ENCODE measurements around the gene MAPK9.
A peak's percentile ranks its signal among the peaks of the same experiment; 100 is the strongest.
"Not testable (repeated sequence)": the region's sequence is repeated elsewhere in the genome, so short reads cannot be mapped to it uniquely, and the experiment has no call there.

MAPK9 gene

GRCh38 chr5:180230017-180230416, 61.9 kb downstream of the MAPK9 start:
- no peak for DNase-seq

- no peak for DNase-seq
These were observed 69.8 kb downstream of the MAPK9 start for GRCh38 chr5:180222056-180222455.

DNA sequence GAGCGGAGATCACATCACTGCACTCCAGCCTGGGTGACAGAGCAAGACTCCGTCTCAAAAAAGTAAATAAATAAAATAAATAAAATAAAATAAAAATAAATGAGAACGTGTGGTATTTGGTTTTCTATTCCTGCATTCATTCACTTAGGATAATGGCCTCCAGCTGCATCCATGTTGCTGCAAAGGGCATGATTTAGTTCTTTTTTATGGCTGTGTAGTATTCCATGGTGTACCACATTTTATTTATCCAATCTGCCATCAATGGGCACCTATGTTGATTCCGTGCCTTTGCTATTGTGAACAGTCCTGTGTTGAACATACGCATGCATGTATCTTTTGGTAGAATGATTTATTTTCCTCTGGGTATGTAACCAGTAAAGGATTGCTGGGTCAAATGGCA, 74.1 kb downstream of the MAPK9 start:
- no peak for DNase-seq

DNA sequence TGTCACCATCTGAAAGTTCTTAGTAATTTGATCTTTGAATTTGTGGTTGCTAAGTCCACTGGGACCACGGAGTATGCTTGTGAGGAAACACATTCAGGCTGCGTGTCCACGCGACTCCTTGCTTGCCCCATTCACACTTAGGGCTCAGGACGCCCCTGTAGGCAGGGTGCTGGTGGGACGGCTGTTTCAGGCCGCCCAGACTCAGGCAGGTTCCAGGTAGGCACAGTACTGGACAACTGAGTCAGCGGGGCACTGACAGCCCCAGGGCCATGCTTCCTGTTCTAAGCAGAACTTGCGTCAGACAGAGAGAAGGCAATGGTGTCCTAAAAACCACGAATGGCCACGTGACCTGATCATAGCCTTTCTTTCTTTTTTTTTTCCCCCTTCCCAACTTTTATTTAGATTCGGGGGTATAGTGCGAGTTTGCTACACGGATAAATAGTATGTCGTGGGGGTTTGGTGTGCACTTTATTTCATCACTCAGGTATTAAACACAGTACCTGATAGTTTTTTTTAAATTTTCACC, 75.2 kb downstream of the MAPK9 start:
- DNase-seq: no peak

GRCh38 chr5:180215783-180216630, 75.9 kb downstream of the MAPK9 start:
- no peak for DNase-seq

DNA sequence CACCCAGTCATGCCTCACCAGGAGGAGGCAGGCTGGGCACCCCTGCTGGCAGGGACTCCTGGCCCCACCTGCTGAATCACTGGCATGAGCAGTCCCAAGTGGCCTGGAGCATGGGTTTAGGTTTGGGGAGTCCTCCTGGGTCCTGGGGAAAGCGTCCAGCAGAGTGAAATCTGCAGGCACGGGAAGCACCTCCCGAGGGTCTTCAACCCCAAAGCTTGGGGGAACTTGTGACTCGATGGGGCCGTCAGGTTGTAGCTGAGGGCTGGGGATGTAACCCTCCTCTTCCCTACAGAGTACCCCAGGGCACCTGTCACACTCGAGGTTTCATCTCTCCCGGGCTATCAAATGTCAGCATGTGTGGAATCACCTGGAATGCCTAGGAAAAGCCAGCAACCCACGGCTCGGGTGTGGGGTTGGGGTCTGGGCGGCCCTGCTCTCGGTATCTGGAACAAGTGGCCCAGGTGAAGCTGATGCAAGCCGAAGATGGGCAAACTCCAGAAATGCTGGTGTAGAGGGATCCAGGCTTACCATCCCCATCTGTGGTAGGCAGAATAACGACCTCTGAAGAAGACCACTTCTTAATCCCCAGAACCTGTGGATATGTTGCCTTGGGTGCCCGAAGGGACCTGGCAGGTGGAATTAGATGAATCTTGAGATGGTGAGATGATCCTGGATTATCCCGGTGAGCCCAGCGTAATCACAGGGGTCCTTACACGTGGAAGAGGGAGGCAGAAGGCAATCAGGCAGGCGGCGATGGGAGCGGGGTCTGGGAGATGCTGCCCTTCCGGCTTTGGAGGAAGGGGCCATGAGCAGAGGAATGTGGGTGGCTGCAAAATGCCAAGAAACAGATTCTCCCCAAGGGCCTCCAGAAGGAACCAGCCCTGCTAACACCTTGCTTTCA, 76.8 kb downstream of the MAPK9 start:
- DNase-seq: no peak

GRCh38 chr5:180213657-180214207, 78.2 kb downstream of the MAPK9 start:
- DNase-seq: no peak

- DNase-seq: no peak
These were observed 78.7 kb downstream of the MAPK9 start for GRCh38 chr5:180213256-180213600.

GRCh38 chr5:180212363-180213255, 79.3 kb downstream of the MAPK9 start:
- no peak for DNase-seq

- DNase-seq: no peak
These were observed 80.2 kb downstream of the MAPK9 start for GRCh38 chr5:180211761-180212035.

DNA sequence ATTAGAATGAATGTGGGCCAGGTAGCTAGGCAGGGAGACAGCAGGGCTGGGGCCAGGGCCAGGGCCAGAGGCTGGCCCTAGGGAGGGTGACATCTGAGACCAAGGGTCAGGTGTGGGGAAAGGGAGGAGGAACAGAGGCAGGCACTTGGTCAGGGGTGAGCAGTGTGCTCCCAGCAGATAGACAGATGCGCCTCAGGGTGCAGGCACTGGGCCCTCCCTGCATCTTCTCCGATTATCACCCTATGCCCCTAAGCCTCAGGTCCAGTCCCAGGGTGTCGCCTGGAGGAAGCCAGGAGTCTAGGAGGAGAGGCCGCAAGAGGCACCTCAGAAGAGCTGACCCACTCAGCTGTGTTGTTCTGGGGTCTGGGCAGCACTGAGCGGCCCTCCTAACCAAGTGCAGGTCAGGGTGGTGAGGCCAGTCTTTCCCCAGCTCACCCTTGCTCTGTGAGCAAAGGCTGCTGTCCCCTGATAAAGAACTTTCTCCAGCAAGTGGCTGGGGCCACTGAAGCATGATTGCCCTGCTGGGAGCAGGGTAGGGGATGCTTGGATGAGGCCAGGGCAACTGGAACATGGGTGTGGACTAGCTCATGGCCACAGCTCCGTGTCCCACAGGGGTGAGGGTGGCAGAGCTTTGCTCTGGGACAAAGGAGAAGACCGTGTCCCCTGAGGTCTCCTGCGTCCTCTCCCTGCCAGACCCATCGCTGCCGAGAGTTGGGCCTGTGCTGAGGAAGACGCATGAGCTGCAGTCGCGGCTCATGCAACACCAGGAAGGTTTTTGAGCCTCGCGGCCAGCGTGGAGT, 80.7 kb downstream of the MAPK9 start:
- DNase-seq: no peak

GRCh38 chr5:180210077-180210476, 81.8 kb downstream of the MAPK9 start:
- not testable (repeated sequence) for DNase-seq

DNA sequence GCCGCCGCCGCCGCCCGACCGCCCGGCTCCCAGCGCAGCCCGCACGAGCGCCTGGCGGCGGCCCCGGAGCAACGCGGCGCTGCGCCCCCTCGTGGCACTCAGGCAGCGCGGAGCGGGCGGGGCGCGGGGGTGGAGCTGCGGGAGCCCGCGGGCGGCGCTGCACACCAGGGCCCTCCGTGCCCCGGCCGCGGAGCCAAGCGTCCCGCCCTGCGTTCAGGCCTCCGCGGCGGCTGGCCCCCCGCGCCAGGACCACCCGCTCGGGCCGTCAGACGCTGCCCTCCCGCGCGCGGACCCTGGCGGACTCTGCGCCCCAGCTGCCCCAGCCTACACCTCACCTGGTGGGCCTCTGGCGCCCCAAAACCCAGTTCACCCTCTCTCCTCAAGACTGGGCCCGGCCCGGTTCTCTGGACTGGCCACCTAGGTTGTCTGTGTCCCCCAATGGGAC, 82.7 kb downstream of the MAPK9 start, which contains the start of gene RASGEF1C:
TSS of gene RASGEF1C (minus strand) at position 75 of the 445 bp plus-strand sequence. CDS start 71,159 bp downstream, outside the sequence.
- DNase-seq: peak; percentile 53

GRCh38 chr5:180208435-180209081, 83.3 kb downstream of the MAPK9 start:
- no peak for DNase-seq

GRCh38 chr5:180208038-180208434, 83.8 kb downstream of the MAPK9 start:
- no peak for DNase-seq

GRCh38 chr5:180207593-180207992, 84.3 kb downstream of the MAPK9 start:
- no peak for DNase-seq

- no peak for DNase-seq
These were observed 84.9 kb downstream of the MAPK9 start for GRCh38 chr5:180206993-180207392.

DNA sequence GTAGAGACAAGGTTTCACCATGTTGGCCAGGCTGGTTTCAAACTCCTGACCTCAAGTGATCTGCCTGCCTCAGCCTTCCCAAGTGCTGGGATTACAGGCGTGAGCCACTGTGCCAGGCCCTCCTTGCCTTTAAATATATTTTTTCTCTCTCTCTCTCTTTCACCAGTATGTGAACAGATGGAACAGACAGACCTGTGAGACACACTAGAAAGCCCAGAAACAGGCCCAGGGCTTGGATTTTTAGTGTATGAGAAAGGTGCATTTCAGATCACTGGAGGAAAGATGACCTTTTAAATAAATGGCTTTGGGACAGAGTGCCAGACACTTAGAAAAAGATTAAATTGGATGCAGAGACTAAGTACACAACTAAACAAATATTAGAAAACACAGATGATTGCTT, 86.0 kb downstream of the MAPK9 start:
- no peak for DNase-seq

- DNase-seq: no peak
These were observed 87.5 kb downstream of the MAPK9 start for GRCh38 chr5:180204276-180204819.

DNA sequence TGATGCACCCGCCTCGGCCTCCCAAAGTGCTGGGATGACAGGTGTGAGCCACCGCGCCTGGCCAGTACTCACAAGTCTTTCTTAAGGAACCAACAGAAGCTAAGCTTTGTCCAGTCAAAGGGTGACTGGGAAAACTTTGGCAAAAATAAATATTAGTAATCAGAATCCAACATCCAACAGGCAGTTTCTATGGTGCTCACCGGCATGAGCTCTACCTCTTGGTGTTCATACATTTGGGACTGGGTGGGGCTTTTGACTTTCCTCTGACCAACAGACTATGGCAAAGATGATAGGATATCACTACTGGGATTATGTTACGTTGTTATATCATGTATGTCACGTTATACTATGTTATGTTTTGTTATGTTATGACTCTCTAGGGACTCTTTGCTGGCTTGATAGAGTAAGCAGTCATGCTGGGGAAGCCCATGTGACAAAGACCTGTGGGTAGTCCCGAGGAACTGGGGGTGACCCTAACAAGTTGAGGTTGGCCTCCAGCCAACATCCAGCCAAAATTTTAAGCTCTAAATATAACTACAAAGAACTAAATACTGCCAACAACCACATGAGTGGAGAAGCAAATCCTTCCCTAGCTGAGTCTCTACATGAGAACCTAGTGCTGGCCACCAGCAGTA, 88.8 kb downstream of the MAPK9 start:
- DNase-seq: no peak
